ENCODE results near the gene TAF1C.
A peak's percentile ranks its signal among the peaks of the same experiment; 100 is the strongest.
"Not testable (repeated sequence)": the region's sequence is repeated elsewhere in the genome, so short reads cannot be mapped to it uniquely, and the experiment has no call there.

The TAF1C gene

GRCh38 chr16:84209989-84210388 is 23.1 kb upstream of the TAF1C start:
- DNase-seq = no peak

- no peak for DNase-seq
Measured at GRCh38 chr16:84207879-84208278, 21.0 kb upstream of the TAF1C start.

GRCh38 chr16:84207251-84207650 is 20.4 kb upstream of the TAF1C start:
- no peak for DNase-seq

- no peak for DNase-seq
Measured at GRCh38 chr16:84205976-84206691, 19.3 kb upstream of the TAF1C start.

- not testable (repeated sequence) for DNase-seq
Measured at GRCh38 chr16:84205123-84205522, 18.3 kb upstream of the TAF1C start.

- not testable (repeated sequence) for DNase-seq
Measured at GRCh38 chr16:84204551-84204950, 17.7 kb upstream of the TAF1C start.

- peak; percentile 31 for DNase-seq
Measured at GRCh38 chr16:84199861-84200260, 13.0 kb upstream of the TAF1C start.

- no peak for DNase-seq
Measured at GRCh38 chr16:84199097-84199496, 12.2 kb upstream of the TAF1C start.

GRCh38 chr16:84198401-84198800 is 11.5 kb upstream of the TAF1C start:
- no peak for DNase-seq

GRCh38 chr16:84197466-84198128 is 10.7 kb upstream of the TAF1C start:
- no peak for DNase-seq

- no peak for DNase-seq
Measured at GRCh38 chr16:84196727-84197394, 10.0 kb upstream of the TAF1C start.

- DNase-seq = no peak
Measured at GRCh38 chr16:84196101-84196500, 9.2 kb upstream of the TAF1C start.

- no peak for DNase-seq
Measured at GRCh38 chr16:84195201-84196093, 8.6 kb upstream of the TAF1C start.

- no peak for DNase-seq
Measured at GRCh38 chr16:84194470-84195200, 7.8 kb upstream of the TAF1C start.

- DNase-seq = no peak
Measured at GRCh38 chr16:84194018-84194417, 7.2 kb upstream of the TAF1C start.

- DNase-seq = no peak
Measured at GRCh38 chr16:84193480-84193879, 6.6 kb upstream of the TAF1C start.

- no peak for DNase-seq
Measured at GRCh38 chr16:84191466-84191865, 4.6 kb upstream of the TAF1C start.

- DNase-seq = no peak
Measured at GRCh38 chr16:84190731-84191388, 4.0 kb upstream of the TAF1C start, which contains the start of gene ADAD2. Gene ADAD2, plus strand, starts transcription at chr16:84191157. Its CDS starts 74 bp downstream, at chr16:84191231.

GRCh38 chr16:84184775-84185174 is 2.1 kb downstream of the TAF1C start:
- no peak for DNase-seq

- no peak for DNase-seq
Measured at GRCh38 chr16:84183911-84184591, 2.8 kb downstream of the TAF1C start.

- DNase-seq = no peak
Measured at GRCh38 chr16:84183572-84183875, 3.3 kb downstream of the TAF1C start.

Data from midbrain (tissue), 1 donor.